Effector memory CD8-positive, alpha-beta T cell (primary cell): ENCODE results near the gene FRMD3.

Experiments
- ATAC-seq: fragments of 150-1000 bp; cut with Tn5 transposase; replicated peaks from 2 replicates; pipeline ENCODE4 v1.10.0; 2021; ENCODE audit warnings: mild to moderate bottlenecking, moderate library complexity
- DNase-seq, 3 experiments: peaks; one replicate each; pipeline ENCODE4 v3.0.0; 2021
- H3K27ac Mint-ChIP-seq, 2 donors: one replicate each; pipeline ENCODE4 v1.8.0; 2022; ENCODE audit warnings: mild to moderate bottlenecking in 2 of 2, mixed read lengths in 2 of 2, moderate library complexity in 2 of 2
- H3K27me3 Mint-ChIP-seq, 2 donors: one replicate each; pipeline ENCODE4 v1.8.0; 2022; ENCODE audit warnings: mixed read lengths in 2 of 2
- H3K36me3 Mint-ChIP-seq: one replicate; pipeline ENCODE4 v1.8.0; 2022; ENCODE audit warnings: mild to moderate bottlenecking, moderate library complexity, mixed read lengths; ENCODE audit not compliant: insufficient read depth
- H3K4me1 Mint-ChIP-seq, 2 donors: one replicate each; pipeline ENCODE4 v1.8.0; 2022; ENCODE audit warnings: low read depth in 2 of 2, mixed read lengths in 2 of 2
- H3K4me3 Mint-ChIP-seq, 2 donors: one replicate each; pipeline ENCODE4 v1.8.0; 2022; ENCODE audit warnings: mild to moderate bottlenecking in 2 of 2, mixed read lengths in 2 of 2, moderate library complexity in 2 of 2
- H3K9me3 Mint-ChIP-seq, 2 donors: one replicate each; pipeline ENCODE4 v1.8.0; 2022; ENCODE audit warnings: mixed read lengths in 2 of 2

Gene FRMD3

GRCh38 chr9:83410701-83411100 is 127.5 kb downstream of the FRMD3 start:
- no peak overlapping the region for H3K27ac Mint-ChIP-seq

GRCh38 chr9:83406921-83407320 is 131.3 kb downstream of the FRMD3 start:
- Mint-ChIP-seq H3K4me3 (no peak overlapping the region), H3K27ac (no peak overlapping the region), H3K4me1 (no peaks in the 10 kb centered on the region), H3K36me3 (no peaks in the 10 kb centered on the region), H3K27me3 (peaks cover 0 to 18% of the 10 kb centered on the region in 2 donors), H3K9me3 (peaks cover 0 to 3% of the 10 kb centered on the region in 2 donors)
- no peak for DNase-seq
- no peak for ATAC-seq

More at GRCh38 chr9:83410701-83411100, 127.5 kb downstream of the FRMD3 start:
- DNase-seq (no peak), ATAC-seq (no peak)
- Mint-ChIP-seq H3K9me3 (peaks cover 0 to 3% of the 10 kb centered on the region in 2 donors), H3K27me3 (peaks cover 0 to 18% of the 10 kb centered on the region in 2 donors), H3K4me1 (no peaks in the 10 kb centered on the region), H3K4me3 (no peak overlapping the region), H3K36me3 (no peaks in the 10 kb centered on the region)

- H3K4me3 Mint-ChIP-seq = no peak overlapping the region
- H3K36me3 Mint-ChIP-seq = no peaks in the 10 kb centered on the region
- peaks cover 0 to 18% of the 10 kb centered on the region in 2 donors for H3K27me3 Mint-ChIP-seq
- H3K9me3 Mint-ChIP-seq = peaks cover 0 to 3% of the 10 kb centered on the region in 2 donors
- no peak for ATAC-seq
- H3K4me1 Mint-ChIP-seq = no peaks in the 10 kb centered on the region
- DNase-seq = no peak
- no peak overlapping the region for H3K27ac Mint-ChIP-seq
These were observed 132.4 kb downstream of the FRMD3 start for GRCh38 chr9:83405759-83406158.

GRCh38 chr9:83403527-83404238 is 134.5 kb downstream of the FRMD3 start:
- ATAC-seq (no peak), DNase-seq (no peak)
- Mint-ChIP-seq H3K36me3 (no peaks in the 10 kb centered on the region), H3K9me3 (peaks cover 0 to 3% of the 10 kb centered on the region in 2 donors), H3K4me3 (no peak overlapping the region), H3K27me3 (peaks cover 0 to 5% of the 10 kb centered on the region in 2 donors), H3K4me1 (no peaks in the 10 kb centered on the region), H3K27ac (no peak overlapping the region)

GRCh38 chr9:83401328-83401900 is 136.8 kb downstream of the FRMD3 start:
- H3K4me3 Mint-ChIP-seq = no peak overlapping the region
- ATAC-seq (no peak), DNase-seq (no peak)
- H3K9me3 Mint-ChIP-seq = no peaks in the 10 kb centered on the region
- H3K36me3 Mint-ChIP-seq = no peaks in the 10 kb centered on the region
- no peak overlapping the region for H3K27ac Mint-ChIP-seq
- no peaks in the 10 kb centered on the region for H3K27me3 Mint-ChIP-seq
- no peaks in the 10 kb centered on the region for H3K4me1 Mint-ChIP-seq

GRCh38 chr9:83396813-83397212 is 141.4 kb downstream of the FRMD3 start:
- H3K36me3 Mint-ChIP-seq = no peaks in the 10 kb centered on the region
- H3K27me3 Mint-ChIP-seq = no peaks in the 10 kb centered on the region
- no peak overlapping the region for H3K27ac Mint-ChIP-seq
- ATAC-seq (no peak), DNase-seq (no peak)
- H3K9me3 Mint-ChIP-seq = no peaks in the 10 kb centered on the region
- H3K4me1 Mint-ChIP-seq = no peaks in the 10 kb centered on the region
- no peak overlapping the region for H3K4me3 Mint-ChIP-seq

GRCh38 chr9:83396342-83396741 is 141.9 kb downstream of the FRMD3 start:
- no peaks in the 10 kb centered on the region for H3K9me3 Mint-ChIP-seq
- no peaks in the 10 kb centered on the region for H3K36me3 Mint-ChIP-seq
- H3K27me3 Mint-ChIP-seq = peaks cover 0 to 2% of the 10 kb centered on the region in 2 donors
- H3K4me1 Mint-ChIP-seq = no peaks in the 10 kb centered on the region
- ATAC-seq (no peak), DNase-seq (no peak)
- H3K4me3 Mint-ChIP-seq = no peak overlapping the region
- no peak overlapping the region for H3K27ac Mint-ChIP-seq

- no peaks in the 10 kb centered on the region for H3K36me3 Mint-ChIP-seq
- no peak overlapping the region for H3K27ac Mint-ChIP-seq
- no peaks in the 10 kb centered on the region for H3K9me3 Mint-ChIP-seq
- ATAC-seq (no peak), DNase-seq (no peak)
- no peaks in the 10 kb centered on the region for H3K4me1 Mint-ChIP-seq
- H3K27me3 Mint-ChIP-seq = peaks cover 0 to 4% of the 10 kb centered on the region in 2 donors
- no peak overlapping the region for H3K4me3 Mint-ChIP-seq
These were observed 146.0 kb downstream of the FRMD3 start for GRCh38 chr9:83392228-83392627.

GRCh38 chr9:83388346-83388745 is 149.9 kb downstream of the FRMD3 start:
- H3K36me3 Mint-ChIP-seq = no peaks in the 10 kb centered on the region
- H3K27ac Mint-ChIP-seq = no peak overlapping the region
- DNase-seq (no peak), ATAC-seq (no peak)
- H3K27me3 Mint-ChIP-seq = peaks cover 0 to 4% of the 10 kb centered on the region in 2 donors
- H3K4me1 Mint-ChIP-seq = no peaks in the 10 kb centered on the region
- no peak overlapping the region for H3K4me3 Mint-ChIP-seq
- no peaks in the 10 kb centered on the region for H3K9me3 Mint-ChIP-seq

- H3K4me3 Mint-ChIP-seq = no peak overlapping the region
- no peak overlapping the region for H3K27ac Mint-ChIP-seq
- no peaks in the 10 kb centered on the region for H3K9me3 Mint-ChIP-seq
- no peaks in the 10 kb centered on the region for H3K4me1 Mint-ChIP-seq
- no peaks in the 10 kb centered on the region for H3K36me3 Mint-ChIP-seq
- H3K27me3 Mint-ChIP-seq = peaks cover 0 to 4% of the 10 kb centered on the region in 2 donors
- ATAC-seq = no peak
- no peak for DNase-seq
These were observed 150.6 kb downstream of the FRMD3 start for GRCh38 chr9:83387401-83388185.

- no peak for DNase-seq
- no peak for ATAC-seq
- no peaks in the 10 kb centered on the region for H3K27me3 Mint-ChIP-seq
- no peak overlapping the region for H3K27ac Mint-ChIP-seq
- no peaks in the 10 kb centered on the region for H3K36me3 Mint-ChIP-seq
- H3K4me1 Mint-ChIP-seq = no peaks in the 10 kb centered on the region
- no peak overlapping the region for H3K4me3 Mint-ChIP-seq
- no peaks in the 10 kb centered on the region for H3K9me3 Mint-ChIP-seq
These were observed 152.9 kb downstream of the FRMD3 start for GRCh38 chr9:83385317-83385716.

GRCh38 chr9:83384214-83384613 is 154.0 kb downstream of the FRMD3 start:
- no peak for ATAC-seq
- Mint-ChIP-seq H3K27ac (no peak overlapping the region), H3K27me3 (no peaks in the 10 kb centered on the region), H3K9me3 (no peaks in the 10 kb centered on the region), H3K36me3 (no peaks in the 10 kb centered on the region), H3K4me1 (no peaks in the 10 kb centered on the region), H3K4me3 (no peak overlapping the region)
- DNase-seq = no peak

- Mint-ChIP-seq H3K4me1 (no peaks in the 10 kb centered on the region), H3K27ac (no peak overlapping the region), H3K4me3 (no peak overlapping the region), H3K36me3 (no peaks in the 10 kb centered on the region), H3K9me3 (no peaks in the 10 kb centered on the region), H3K27me3 (no peaks in the 10 kb centered on the region)
- DNase-seq = no peak
- ATAC-seq = no peak
These were observed 155.2 kb downstream of the FRMD3 start for GRCh38 chr9:83383034-83383433.

GRCh38 chr9:83382421-83382820 is 155.8 kb downstream of the FRMD3 start:
- Mint-ChIP-seq H3K4me3 (no peak overlapping the region), H3K4me1 (no peaks in the 10 kb centered on the region), H3K36me3 (no peaks in the 10 kb centered on the region), H3K9me3 (no peaks in the 10 kb centered on the region), H3K27me3 (no peaks in the 10 kb centered on the region), H3K27ac (no peak overlapping the region)
- ATAC-seq (no peak), DNase-seq (no peak)
